ENCODE data around the gene CDH13.

Gene CDH13

GRCh38 chr16:83010776-83011720 lies 384.3 kb downstream of the CDH13 start:
- no peak for DNase-seq

GRCh38 chr16:83011939-83012338 lies 385.2 kb downstream of the CDH13 start:
- no peak for DNase-seq

GRCh38 chr16:83013071-83013470 lies 386.3 kb downstream of the CDH13 start:
- no peak for DNase-seq

GRCh38 chr16:83019963-83020362 lies 393.2 kb downstream of the CDH13 start:
- DNase-seq, result no peak

GRCh38 chr16:83021045-83021444 lies 394.3 kb downstream of the CDH13 start:
- DNase-seq, result no peak

GRCh38 chr16:83021746-83022145 lies 395.0 kb downstream of the CDH13 start:
- no peak for DNase-seq

GRCh38 chr16:83023011-83023410 lies 396.2 kb downstream of the CDH13 start:
- DNase-seq, result no peak

- no peak for DNase-seq
These were observed 396.9 kb downstream of the CDH13 start for GRCh38 chr16:83023640-83024039.

GRCh38 chr16:83027973-83028372 lies 401.2 kb downstream of the CDH13 start:
- no peak for DNase-seq

GRCh38 chr16:83029467-83029866 lies 402.7 kb downstream of the CDH13 start:
- DNase-seq, result no peak

GRCh38 chr16:83031524-83031923 lies 404.8 kb downstream of the CDH13 start:
- DNase-seq, result no peak

- no peak for DNase-seq
These were observed 410.3 kb downstream of the CDH13 start for GRCh38 chr16:83037102-83037501.

GRCh38 chr16:83037884-83038283 lies 411.1 kb downstream of the CDH13 start:
- no peak for DNase-seq

- no peak for DNase-seq
These were observed 413.4 kb downstream of the CDH13 start for GRCh38 chr16:83040174-83040573.

GRCh38 chr16:83044589-83044988 lies 417.8 kb downstream of the CDH13 start:
- DNase-seq, result no peak

- DNase-seq, result no peak
These were observed 419.0 kb downstream of the CDH13 start for GRCh38 chr16:83045790-83046189.

- no peak for DNase-seq
These were observed 419.9 kb downstream of the CDH13 start for GRCh38 chr16:83046664-83047063.

- DNase-seq, result no peak
These were observed 424.7 kb downstream of the CDH13 start for GRCh38 chr16:83051451-83051850.

GRCh38 chr16:83054283-83054682 lies 427.5 kb downstream of the CDH13 start:
- DNase-seq, result no peak

GRCh38 chr16:83058376-83058775 lies 431.6 kb downstream of the CDH13 start:
- DNase-seq, result no peak

- no peak for DNase-seq
These were observed 432.5 kb downstream of the CDH13 start for GRCh38 chr16:83059237-83059636.

- no peak for DNase-seq
These were observed 439.2 kb downstream of the CDH13 start for GRCh38 chr16:83066011-83066410.

- no peak for DNase-seq
These were observed 440.1 kb downstream of the CDH13 start for GRCh38 chr16:83066881-83067280.

GRCh38 chr16:83068686-83069085 lies 441.9 kb downstream of the CDH13 start:
- no peak for DNase-seq

Data from activated naive CD4-positive, alpha-beta T cell treated with anti-CD3 and anti-CD28 coated beads, Interleukin-2, amount 50 U/mL, for 16 hours (primary cell).